Measurements from ENCODE around the gene SEMA3E. TPM values are rescaled to one million over a fixed set of nuclear protein-coding genes. Genes with fewer than 3 reads are reported as not detected.

The SEMA3E gene
- total and polyA plus RNA-seq, 10 of the 15 experiments (the other 5 are each of a cell fraction or from before 2014, with no cell fraction given): 0.08 to 2.0 (median 0.82) TPM

- CTCF ChIA-PET: no interaction called here
- Histone ChIP-seq H3K4me1 (ENCODE audit: control insufficient read depth, insufficient read depth, low read length) (no peaks in the 10 kb centered on the region), H3K4me3 (no peak overlapping the region), H4K20me1 (ENCODE audit: control insufficient read depth, insufficient read depth) (no peaks in the 10 kb centered on the region), H3K9me3 (replicated peaks; ENCODE audit: control insufficient read depth, insufficient read depth, low read length) (no peaks in the 10 kb centered on the region), H3K79me2 (ENCODE audit: control insufficient read depth, insufficient read depth, low read length) (no peaks in the 10 kb centered on the region), H3K9ac (ENCODE audit: control insufficient read depth, insufficient read depth, low read length) (no peak overlapping the region), H3K27me3 (replicated peaks in 1 of 2; ENCODE audit: control insufficient read depth in 2 of 2, insufficient read depth in 2 of 2, low read length in 1 of 2) (no peaks in the 10 kb centered on the region; a peak in 1 of 4 replicates), H3K27ac (ENCODE audit: control insufficient read depth, insufficient read depth) (no peak overlapping the region), H3K4me2 (ENCODE audit: control insufficient read depth, insufficient read depth) (no peak overlapping the region), H2AFZ (ENCODE audit: control insufficient read depth, low read depth, low read length) (no peak overlapping the region), H3K36me3 (ENCODE audit: control insufficient read depth in 2 of 2, insufficient read depth in 2 of 2, low read length in 1 of 2) (no peaks in the 10 kb centered on the region)
- ATAC-seq (no peak), DNase-seq (ENCODE audit: low read depth, low spot score) (no peak), FAIRE-seq (no peak)
- WGBS (ENCODE audit: insufficient coverage, insufficient replicate concordance, low lambda C conversion rate, missing lambda C conversion rate): 31% methylated on average over 4 of the region's 4 CpGs
- no TSS peak for BruUV-seq (replicated peaks)
- intact Hi-C loops (cut with micrococcal nuclease; ENCODE audit: unreplicated experiment): no loop called here
- SMC1A ChIA-PET (ENCODE audit: uncharacterized antibody, unreplicated experiment): no interaction called here
- POLR2A ChIA-PET: no interaction called here
- in situ Hi-C loops (cut with MboI): no loop called here
- RAD21 ChIA-PET (ENCODE audit: unreplicated experiment): interaction anchor here (1.5 kb wide), 1 partner anchor 62 kb away, joined by 3 read pairs; no protein-coding TSS in a partner anchor
- TF ChIP-seq ZNF207 (IDR thresholded peaks at IDR 0.05; ENCODE audit: borderline replicate concordance) (no peak), CHD2 (IDR thresholded peaks at IDR 0.05; ENCODE audit: borderline replicate concordance, low read depth, low read length) (no peak), RBBP5 (conservative IDR thresholded peaks at IDR 0.05) (no peak), ZBTB11 (CRISPR knock-in tag; IDR thresholded peaks at IDR 0.05) (no peak), PML (IDR thresholded peaks at IDR 0.05; ENCODE audit: low read length) (no peak), NFYB (IDR thresholded peaks at IDR 0.05; ENCODE audit: insufficient read depth, low read depth, low read length) (no peak), TCF3 (IDR thresholded peaks at IDR 0.05; ENCODE audit: borderline replicate concordance, insufficient read depth, low read depth, low read length) (no peak), SMAD5 (IDR thresholded peaks at IDR 0.05; ENCODE audit: low read depth) (no peak), E2F4 (IDR thresholded peaks at IDR 0.05; ENCODE audit: low read depth, low read length) (no peak)
- TF ChIP-seq, protein P1, sequence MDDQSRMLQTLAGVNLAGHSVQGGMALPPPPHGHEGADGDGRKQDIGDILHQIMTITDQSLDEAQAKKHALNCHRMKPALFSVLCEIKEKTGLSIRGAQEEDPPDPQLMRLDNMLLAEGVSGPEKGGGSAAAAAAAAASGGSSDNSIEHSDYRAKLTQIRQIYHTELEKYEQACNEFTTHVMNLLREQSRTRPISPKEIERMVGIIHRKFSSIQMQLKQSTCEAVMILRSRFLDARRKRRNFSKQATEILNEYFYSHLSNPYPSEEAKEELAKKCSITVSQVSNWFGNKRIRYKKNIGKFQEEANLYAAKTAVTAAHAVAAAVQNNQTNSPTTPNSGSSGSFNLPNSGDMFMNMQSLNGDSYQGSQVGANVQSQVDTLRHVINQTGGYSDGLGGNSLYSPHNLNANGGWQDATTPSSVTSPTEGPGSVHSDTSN (IDR thresholded peaks at IDR 0.05; ENCODE audit: insufficient replicate concordance, low read depth, low read length): no peak
- TF ChIP-seq, protein P2, sequence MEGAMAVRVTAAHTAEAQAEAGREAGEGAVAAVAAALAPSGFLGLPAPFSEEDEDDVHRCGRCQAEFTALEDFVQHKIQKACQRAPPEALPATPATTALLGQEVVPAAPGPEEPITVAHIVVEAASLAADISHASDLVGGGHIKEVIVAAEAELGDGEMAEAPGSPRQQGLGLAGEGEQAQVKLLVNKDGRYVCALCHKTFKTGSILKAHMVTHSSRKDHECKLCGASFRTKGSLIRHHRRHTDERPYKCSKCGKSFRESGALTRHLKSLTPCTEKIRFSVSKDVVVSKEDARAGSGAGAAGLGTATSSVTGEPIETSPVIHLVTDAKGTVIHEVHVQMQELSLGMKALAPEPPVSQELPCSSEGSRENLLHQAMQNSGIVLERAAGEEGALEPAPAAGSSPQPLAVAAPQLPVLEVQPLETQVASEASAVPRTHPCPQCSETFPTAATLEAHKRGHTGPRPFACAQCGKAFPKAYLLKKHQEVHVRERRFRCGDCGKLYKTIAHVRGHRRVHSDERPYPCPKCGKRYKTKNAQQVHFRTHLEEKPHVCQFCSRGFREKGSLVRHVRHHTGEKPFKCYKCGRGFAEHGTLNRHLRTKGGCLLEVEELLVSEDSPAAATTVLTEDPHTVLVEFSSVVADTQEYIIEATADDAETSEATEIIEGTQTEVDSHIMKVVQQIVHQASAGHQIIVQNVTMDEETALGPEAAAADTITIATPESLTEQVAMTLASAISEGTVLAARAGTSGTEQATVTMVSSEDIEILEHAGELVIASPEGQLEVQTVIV (IDR thresholded peaks at IDR 0.05; ENCODE audit: borderline replicate concordance, partially characterized antibody): no peak
- TF ChIP-seq, protein P3, sequence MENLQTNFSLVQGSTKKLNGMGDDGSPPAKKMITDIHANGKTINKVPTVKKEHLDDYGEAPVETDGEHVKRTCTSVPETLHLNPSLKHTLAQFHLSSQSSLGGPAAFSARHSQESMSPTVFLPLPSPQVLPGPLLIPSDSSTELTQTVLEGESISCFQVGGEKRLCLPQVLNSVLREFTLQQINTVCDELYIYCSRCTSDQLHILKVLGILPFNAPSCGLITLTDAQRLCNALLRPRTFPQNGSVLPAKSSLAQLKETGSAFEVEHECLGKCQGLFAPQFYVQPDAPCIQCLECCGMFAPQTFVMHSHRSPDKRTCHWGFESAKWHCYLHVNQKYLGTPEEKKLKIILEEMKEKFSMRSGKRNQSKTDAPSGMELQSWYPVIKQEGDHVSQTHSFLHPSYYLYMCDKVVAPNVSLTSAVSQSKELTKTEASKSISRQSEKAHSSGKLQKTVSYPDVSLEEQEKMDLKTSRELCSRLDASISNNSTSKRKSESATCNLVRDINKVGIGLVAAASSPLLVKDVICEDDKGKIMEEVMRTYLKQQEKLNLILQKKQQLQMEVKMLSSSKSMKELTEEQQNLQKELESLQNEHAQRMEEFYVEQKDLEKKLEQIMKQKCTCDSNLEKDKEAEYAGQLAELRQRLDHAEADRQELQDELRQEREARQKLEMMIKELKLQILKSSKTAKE (IDR thresholded peaks at IDR 0.05; ENCODE audit: low read depth, poor library complexity, severe bottlenecking): no peak
Observed at GRCh38 chr7:83439026-83439425, 209.9 kb downstream of the SEMA3E start.

All from GM12878 (cell line).